Measurements from ENCODE around the gene MCC.

GRCh38 chr5:113193311-113193978 is 294.8 kb downstream of the MCC start:
- TF ChIP-seq MAX (CRISPR knock-in tag; IDR thresholded peaks at IDR 0.05) (no peak), CTCF (IDR thresholded peaks at IDR 0.05) (no peak), SP1 (CRISPR knock-in tag; conservative IDR thresholded peaks at IDR 0.05) (no peak), CBFB (CRISPR knock-in tag; IDR thresholded peaks at IDR 0.05; ENCODE audit: low read depth) (no peak), SMAD3 (CRISPR knock-in tag; IDR thresholded peaks at IDR 0.05; ENCODE audit: borderline replicate concordance) (no peak), JUN (CRISPR knock-in tag; IDR thresholded peaks at IDR 0.05) (no peak), E2F4 (CRISPR knock-in tag; IDR thresholded peaks at IDR 0.05; ENCODE audit: borderline replicate concordance, low read depth) (no peak), ATF3 (CRISPR knock-in tag; conservative IDR thresholded peaks at IDR 0.05) (no peak), SMAD4 (CRISPR knock-in tag; IDR thresholded peaks at IDR 0.05) (no peak), IRF1 (CRISPR knock-in tag; IDR thresholded peaks at IDR 0.05) (no peak)
